ENCODE data around the gene PRODH2. TPM values are rescaled to one million over a fixed set of nuclear protein-coding genes. Genes with fewer than 3 reads are reported as not detected.

Gene PRODH2
- total and polyA plus RNA-seq, 2 of the 13 experiments (the other 11 are each of a cell fraction or from before 2014, with no cell fraction given): 86.7 to 118 TPM

- TF ChIP-seq ZNF800 (CRISPR knock-in tag; IDR thresholded peaks at IDR 0.05) (no peak), POLR2AphosphoS5 (IDR thresholded peaks at IDR 0.05; ENCODE audit: low read depth, low read length) (0 out of 2 replicates have a peak, but pooled peaks have one; percentile 20), ZFAT (CRISPR knock-in tag; conservative IDR thresholded peaks at IDR 0.05) (no peak), ZNF253 (CRISPR knock-in tag; IDR thresholded peaks at IDR 0.05; ENCODE audit: borderline replicate concordance) (no peak), ZNF792 (CRISPR knock-in tag; IDR thresholded peaks at IDR 0.05) (peak; percentile 40; the same call in 1 of the 2 replicates), ATF6 (CRISPR knock-in tag; conservative IDR thresholded peaks at IDR 0.05) (no peak), ETS1 (CRISPR knock-in tag; IDR thresholded peaks at IDR 0.05) (no peak), RAD21 (CRISPR knock-in tag; IDR thresholded peaks at IDR 0.05) (no peak), SP5 (CRISPR knock-in tag; IDR thresholded peaks at IDR 0.05; ENCODE audit: borderline replicate concordance, low read depth) (no peak), RAD51 (IDR thresholded peaks at IDR 0.05; ENCODE audit: borderline replicate concordance) (no peak), JUN (CRISPR knock-in tag; IDR thresholded peaks at IDR 0.05) (0 out of 2 replicates have a peak, but pooled peaks have one; percentile 48), RERE (CRISPR knock-in tag; IDR thresholded peaks at IDR 0.05; ENCODE audit: low read depth) (no peak), PRDM10 (CRISPR knock-in tag; IDR thresholded peaks at IDR 0.05; ENCODE audit: low read depth) (no peak), EP300 (IDR thresholded peaks at IDR 0.05; ENCODE audit: low read depth in 2 of 2, low read length in 2 of 2) (no peak), EP300 (CRISPR knock-in tag; IDR thresholded peaks at IDR 0.05; ENCODE audit: borderline replicate concordance) (no peak), ZNF432 (CRISPR knock-in tag; IDR thresholded peaks at IDR 0.05; ENCODE audit: borderline replicate concordance) (no peak), PLRG1 (conservative IDR thresholded peaks at IDR 0.05) (no peak)
These were observed 15.0 kb downstream of the PRODH2 start (continued) for GRCh38 chr19:35797663-35798062.
